Ecto neural progenitor cell (in vitro differentiated cells): ENCODE data around the gene TMEM132C.

Experiments used
- DNase-seq: peaks from one replicate; pipeline ENCODE4 v3.0.0-alpha.2; 2018; ENCODE audit warnings: low spot score

The TMEM132C gene

GRCh38 chr12:128715485-128715884, 448.5 kb downstream of the TMEM132C start:
- DNase-seq, result no peak

GRCh38 chr12:128724468-128725046, 457.6 kb downstream of the TMEM132C start:
- no peak for DNase-seq

DNA sequence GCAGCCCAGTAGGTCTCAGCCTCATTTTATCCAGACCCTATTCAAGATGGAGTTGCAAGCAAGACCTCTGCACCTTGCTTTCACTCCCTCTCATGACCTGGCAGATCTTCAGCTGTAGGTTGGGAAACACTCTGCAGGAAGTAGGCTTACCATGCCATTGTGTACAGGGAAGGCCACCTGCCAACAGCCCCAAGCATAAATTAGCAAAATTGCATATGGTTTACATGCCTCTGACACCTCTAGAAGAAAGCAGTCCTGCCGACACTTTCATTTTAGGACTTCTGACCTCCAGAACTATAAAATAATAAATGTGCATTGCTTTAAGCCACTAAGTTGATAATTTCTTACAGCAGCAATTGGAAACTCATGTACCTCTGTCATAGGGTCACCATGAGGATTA, 459.9 kb downstream of the TMEM132C start:
- DNase-seq, result no peak

DNA sequence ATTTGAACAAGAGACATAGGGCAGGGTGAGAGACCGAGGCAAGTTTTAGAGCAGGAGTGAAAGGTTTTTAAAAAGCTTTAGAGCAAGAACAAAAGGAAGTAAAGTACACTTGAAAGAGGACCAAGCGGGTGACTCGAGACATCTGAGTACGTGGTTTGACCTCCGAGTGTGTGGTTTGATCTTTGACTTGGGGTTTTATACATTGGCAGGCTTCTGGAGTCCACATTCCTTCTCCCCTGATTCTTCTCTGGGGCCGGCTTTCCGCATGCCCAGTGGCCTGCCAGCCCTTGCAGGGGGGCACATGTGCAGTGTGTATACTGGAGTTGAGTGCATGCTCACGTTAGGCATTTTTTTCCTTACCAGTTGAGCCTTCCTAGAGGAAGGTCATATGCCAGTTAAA, 460.5 kb downstream of the TMEM132C start:
- DNase-seq, result no peak

GRCh38 chr12:128727999-128728398, 461.0 kb downstream of the TMEM132C start:
- DNase-seq, result no peak

DNA sequence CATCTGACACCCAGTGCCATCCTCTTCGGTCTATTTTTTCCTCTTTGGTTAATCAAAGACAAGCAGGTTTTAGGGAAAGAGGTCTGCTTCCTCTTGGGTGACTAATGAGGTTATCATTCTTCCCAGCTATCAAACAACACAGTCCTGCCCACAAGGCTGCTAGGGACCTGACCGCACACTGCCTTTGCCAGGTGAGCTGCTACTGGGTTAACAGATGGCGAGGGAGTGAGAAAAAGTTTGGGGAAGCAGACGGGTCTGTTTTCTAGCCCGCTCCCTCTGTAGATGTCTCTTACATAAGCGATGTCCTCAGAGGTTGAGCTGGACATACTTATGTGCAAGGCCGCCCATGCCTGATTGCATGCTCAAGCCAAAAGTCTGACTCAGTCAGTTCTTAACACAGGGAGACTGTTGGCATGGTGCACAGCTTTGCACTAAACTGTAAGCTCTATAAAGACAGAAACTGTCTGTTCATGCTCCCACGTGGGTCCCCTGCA, 462.7 kb downstream of the TMEM132C start:
- no peak for DNase-seq

DNA sequence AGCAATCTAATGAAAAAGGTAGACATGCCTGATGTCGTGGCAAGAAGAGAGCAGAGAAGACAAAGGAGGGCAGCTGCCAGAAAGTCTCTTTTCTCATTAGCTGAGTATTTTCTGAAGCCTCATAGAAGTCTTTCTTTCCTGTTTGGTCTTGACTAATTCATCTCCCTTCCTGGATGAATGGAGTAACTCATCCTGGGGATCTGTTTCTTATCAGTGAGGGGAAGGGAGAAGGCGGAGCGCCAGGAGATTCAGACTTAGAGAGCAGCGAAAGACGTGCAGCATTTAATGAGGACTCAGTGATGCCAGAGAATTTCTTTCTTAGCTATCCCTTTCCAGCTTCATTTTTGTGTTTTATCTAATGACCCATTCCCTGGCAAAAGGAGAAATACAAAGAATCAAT, 467.4 kb downstream of the TMEM132C start:
- DNase-seq, result no peak

- no peak for DNase-seq
Measured at GRCh38 chr12:128737292-128737966, 470.5 kb downstream of the TMEM132C start.

GRCh38 chr12:128743916-128744315, 476.9 kb downstream of the TMEM132C start:
- DNase-seq, result no peak

DNA sequence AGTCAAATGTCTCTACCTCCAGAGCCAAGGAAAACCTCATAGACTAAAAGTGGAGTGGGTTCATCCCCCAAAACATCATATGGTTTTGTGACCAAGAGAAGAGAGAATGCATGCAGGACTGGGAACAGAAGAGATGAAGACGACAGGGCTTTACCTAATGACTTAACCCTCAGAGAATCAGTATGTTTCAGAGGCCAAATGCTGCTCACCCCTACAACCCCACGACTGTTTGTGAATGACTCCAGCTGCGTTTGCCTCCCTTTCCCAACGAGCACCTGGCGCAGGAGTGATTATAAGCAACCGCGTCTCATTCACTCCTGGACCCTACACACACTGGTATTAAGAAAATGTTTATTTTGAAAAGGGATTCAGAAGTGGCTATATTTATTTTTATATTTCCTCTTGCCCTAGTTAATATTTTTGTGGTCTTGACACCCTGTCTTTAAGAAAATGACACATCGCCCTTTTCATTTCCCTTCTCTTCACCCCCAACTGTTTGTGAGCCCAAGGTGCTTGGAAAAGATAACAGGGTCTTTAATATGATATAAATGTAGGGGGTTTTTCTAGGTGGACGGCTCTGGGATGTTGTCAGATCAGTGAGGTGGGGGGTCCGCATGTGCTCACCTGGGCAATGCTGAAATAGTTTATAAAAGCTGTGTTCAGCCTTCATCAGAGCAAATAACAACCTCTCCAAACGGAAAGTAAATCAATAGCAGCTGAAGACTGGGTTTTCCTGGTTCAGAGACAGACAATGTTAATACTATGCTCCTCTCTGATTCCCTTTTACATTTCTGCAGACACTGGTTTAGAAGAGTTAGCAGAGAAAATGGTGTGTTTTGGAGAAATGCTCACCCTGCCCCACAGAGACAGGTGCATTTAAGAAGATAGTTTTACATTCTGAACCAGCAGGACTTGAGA, 479.1 kb downstream of the TMEM132C start:
- no peak for DNase-seq

GRCh38 chr12:128747441-128747840, 480.5 kb downstream of the TMEM132C start:
- no peak for DNase-seq

GRCh38 chr12:128752386-128752785, 485.4 kb downstream of the TMEM132C start:
- DNase-seq, result no peak

DNA sequence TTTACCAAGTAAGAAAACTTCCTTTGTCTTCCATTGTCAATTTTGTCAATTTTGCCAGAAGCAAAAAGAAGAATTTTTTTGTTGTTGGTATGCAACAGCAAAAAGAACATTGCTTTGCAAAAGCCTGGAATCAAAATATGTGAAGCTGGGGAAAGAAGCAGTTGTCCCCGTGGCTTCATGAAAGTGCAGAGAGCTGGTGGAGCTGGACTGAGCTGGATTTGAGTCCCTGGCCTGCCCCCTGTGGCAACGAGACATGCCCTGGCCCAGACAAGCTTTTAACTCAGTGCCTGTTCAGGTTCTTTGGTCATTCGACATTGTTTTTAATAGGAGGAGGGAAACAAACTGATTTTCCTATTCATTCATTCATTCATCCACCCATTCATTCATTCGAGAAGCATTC, 486.5 kb downstream of the TMEM132C start:
- no peak for DNase-seq

DNA sequence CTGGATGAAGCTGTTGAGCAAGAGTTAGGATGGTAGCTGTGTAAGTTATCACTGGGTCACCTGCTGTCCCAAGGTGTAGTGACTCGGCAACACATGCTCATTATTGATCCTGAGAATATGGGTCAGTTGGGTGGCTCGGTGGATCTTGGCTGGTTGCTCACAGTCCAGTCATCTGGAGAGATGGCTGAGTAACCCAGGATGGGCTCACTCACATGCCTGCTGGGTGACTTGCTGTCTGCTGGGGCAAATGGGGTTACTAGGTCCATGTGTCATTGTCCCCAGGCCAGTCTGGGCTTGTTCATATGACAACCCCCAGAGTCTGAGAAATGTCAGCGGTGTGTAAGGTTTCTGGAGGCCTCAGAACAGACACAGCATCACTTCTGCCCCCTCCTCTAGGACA, 487.3 kb downstream of the TMEM132C start:
- no peak for DNase-seq

DNA sequence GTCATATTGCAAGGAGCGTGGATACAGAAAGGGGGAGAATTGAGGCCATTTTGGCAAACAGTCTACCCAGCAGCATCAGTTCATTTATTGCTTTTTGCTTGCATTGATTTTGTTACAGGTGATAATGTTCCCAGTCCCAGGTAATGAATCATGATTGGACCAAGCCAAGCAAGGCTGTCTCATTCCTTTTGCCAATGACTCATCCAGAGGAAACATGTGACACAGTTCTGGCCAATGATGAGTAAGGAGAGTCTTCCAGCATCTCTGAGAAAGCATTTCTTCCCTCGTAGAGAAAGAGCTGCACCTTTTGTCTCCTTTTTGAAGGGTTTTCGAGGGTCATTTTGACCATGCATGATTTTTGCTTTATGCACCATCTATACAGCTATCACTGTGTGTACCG, 488.6 kb downstream of the TMEM132C start:
- DNase-seq, result no peak
